OCI-LY3 (cell line): Measurements from ENCODE around the gene ZC3H14.

Source experiments
- H2AFZ ChIP-seq: fragments of 200-600, 300-600 bp; shearing (Covaris generic); 2 replicates; pipeline ENCODE4 v1.6.0; 2014; ENCODE audit warnings: antibody characterized with exemption, low read depth, low read length
- H3K27ac ChIP-seq: fragments of 200-600, 300-600 bp; sonication (generic); 2 replicates; pipeline ENCODE4 v1.5.1; 2014; ENCODE audit warnings: mild to moderate bottlenecking, low read length, moderate library complexity, mixed read lengths
- H3K27me3 ChIP-seq: fragments of 200-600, 300-600 bp; sonication (generic); 2 replicates; pipeline ENCODE4 v1.6.1; 2014; ENCODE audit warnings: low read depth, low read length, mixed read lengths
- H3K36me3 ChIP-seq: fragments of 200-600, 300-600 bp; sonication (generic); replicated peaks from 2 replicates; pipeline ENCODE3; 2014; ENCODE audit warnings: low read depth, low read length, mixed read lengths
- H3K4me1 ChIP-seq: fragments of 300-600, 200-600 bp; sonication (generic); 2 replicates; pipeline ENCODE4 v1.6.1; 2014; ENCODE audit warnings: low read length, mixed read lengths
- H3K4me2 ChIP-seq: fragments of 200-600, 300-600 bp; sonication (generic); 2 replicates; pipeline ENCODE4 v1.6.1; 2014; ENCODE audit warnings: low read length, mixed read lengths
- H3K4me3 ChIP-seq: fragments of 300-600, 200-600 bp; sonication (generic); 2 replicates; pipeline ENCODE4 v1.5.1; 2014; ENCODE audit warnings: antibody characterized with exemption, mild to moderate bottlenecking, low read length, moderate library complexity
- H3K79me2 ChIP-seq: fragments of 300-600, 200-600 bp; shearing (Covaris generic); 2 replicates; pipeline ENCODE4 v1.6.1; 2014; ENCODE audit warnings: mild to moderate bottlenecking, low read length, mixed read lengths
- H3K9ac ChIP-seq: fragments of 300-600, 200-600 bp; shearing (Covaris generic); 2 replicates; pipeline ENCODE4 v1.6.0; 2014; ENCODE audit warnings: mild to moderate bottlenecking, low read length, moderate library complexity
- H3K9me3 ChIP-seq: fragments of 200-600, 300-600 bp; shearing (Covaris generic); 2 replicates; pipeline ENCODE4 v1.6.1; 2014; ENCODE audit warnings: low read length, mixed read lengths; ENCODE audit not compliant: insufficient read depth
- H4K20me1 ChIP-seq: fragments of 200-600, 300-600 bp; sonication (generic); 2 replicates; pipeline ENCODE4 v1.6.1; 2016; ENCODE audit warnings: low read length, mixed read lengths; ENCODE audit not compliant: insufficient read depth
- CTCF ChIP-seq: fragments of 200-600, 300-600 bp; sonication (generic); IDR thresholded peaks from 2 replicates; pipeline ENCODE4 v1.5.1; 2014; ENCODE audit warnings: antibody characterized with exemption, low read length, low read depth
- EZH2phosphoT487 ChIP-seq: fragments of 200-600 bp; shearing (Covaris generic); IDR thresholded peaks from 2 replicates; pipeline ENCODE4 v1.6.1; 2018; ENCODE audit warnings: antibody characterized with exemption, mixed run types, low read depth

The ZC3H14 gene

GRCh38 chr14:88599326-88599725 is 36.5 kb downstream of the ZC3H14 start:
- Histone ChIP-seq H3K27me3 (no peaks in the 10 kb centered on the region), H3K4me2 (peak overlapping the region; percentile 95), H4K20me1 (no peaks in the 10 kb centered on the region), H3K79me2 (peaks cover 3% of the 10 kb centered on the region; the same call in 1 of the 2 replicates), H3K27ac (peak overlapping the region; percentile 93), H3K9ac (peak overlapping the region; percentile 61), H3K9me3 (no peaks in the 10 kb centered on the region), H3K4me3 (peak overlapping the region; percentile 69), H2AFZ (no peak overlapping the region), H3K36me3 (peaks cover 72% of the 10 kb centered on the region), H3K4me1 (peaks cover 65% of the 10 kb centered on the region)
- TF ChIP-seq CTCF (no peak), EZH2phosphoT487 (no peak)

GRCh38 chr14:88599761-88600439 is 37.1 kb downstream of the ZC3H14 start:
- H3K9ac ChIP-seq: peak overlapping the region; percentile 61

GRCh38 chr14:88604212-88604611 is 41.4 kb downstream of the ZC3H14 start:
- Histone ChIP-seq H3K27me3 (no peaks in the 10 kb centered on the region), H2AFZ (no peak overlapping the region), H3K79me2 (peaks cover 3% of the 10 kb centered on the region; the same call in 1 of the 2 replicates), H4K20me1 (no peaks in the 10 kb centered on the region), H3K4me1 (peaks cover 19% of the 10 kb centered on the region), H3K9ac (no peak overlapping the region), H3K4me2 (no peak overlapping the region), H3K4me3 (no peak overlapping the region), H3K9me3 (no peaks in the 10 kb centered on the region), H3K36me3 (peaks cover 52% of the 10 kb centered on the region), H3K27ac (no peak overlapping the region)
- no peak for TF ChIP-seq CTCF
- no peak for TF ChIP-seq EZH2phosphoT487

More at GRCh38 chr14:88599761-88600439, 37.1 kb downstream of the ZC3H14 start:
- H3K27me3 ChIP-seq: no peaks in the 10 kb centered on the region
- H4K20me1 ChIP-seq: no peaks in the 10 kb centered on the region
- TF ChIP-seq CTCF: no peak
- no peak for TF ChIP-seq EZH2phosphoT487
- H2AFZ ChIP-seq: no peak overlapping the region
- H3K79me2 ChIP-seq: peaks cover 3% of the 10 kb centered on the region; the same call in 1 of the 2 replicates
- no peaks in the 10 kb centered on the region for H3K9me3 ChIP-seq
- H3K4me2 ChIP-seq: peak overlapping the region; percentile 95
- H3K36me3 ChIP-seq: peaks cover 67% of the 10 kb centered on the region
- H3K4me1 ChIP-seq: peaks cover 59% of the 10 kb centered on the region
- H3K27ac ChIP-seq: peak overlapping the region; percentile 93
- H3K4me3 ChIP-seq: peak overlapping the region; percentile 69

DNA sequence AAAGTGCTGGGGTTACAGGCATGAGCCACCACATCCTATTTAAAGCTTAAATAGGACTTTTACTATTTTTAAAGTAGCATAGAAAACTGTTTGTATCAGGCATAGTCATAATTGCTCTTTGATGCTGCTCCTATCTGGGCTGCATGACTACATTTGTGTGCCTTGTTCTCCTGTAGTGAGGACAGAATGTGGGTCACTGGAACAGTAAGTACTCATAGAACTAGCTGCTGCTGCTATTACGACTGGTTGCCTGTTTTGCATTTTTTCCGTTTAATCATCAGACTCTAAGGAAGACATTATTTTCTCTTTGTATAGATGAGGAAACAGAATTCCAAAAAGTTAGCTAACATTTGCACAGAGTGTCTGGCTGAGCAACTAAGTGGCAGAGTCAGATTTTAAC is 42.8 kb downstream of the ZC3H14 start:
- H3K9ac ChIP-seq: no peak overlapping the region
- H3K4me1 ChIP-seq: peaks cover 7% of the 10 kb centered on the region
- H3K79me2 ChIP-seq: peaks cover 3% of the 10 kb centered on the region; the same call in 1 of the 2 replicates
- no peak overlapping the region for H3K4me3 ChIP-seq
- no peak overlapping the region for H2AFZ ChIP-seq
- H3K4me2 ChIP-seq: no peak overlapping the region
- H3K27me3 ChIP-seq: no peaks in the 10 kb centered on the region
- H4K20me1 ChIP-seq: no peaks in the 10 kb centered on the region
- no peaks in the 10 kb centered on the region for H3K9me3 ChIP-seq
- no peak for TF ChIP-seq EZH2phosphoT487
- no peak for TF ChIP-seq CTCF
- H3K27ac ChIP-seq: no peak overlapping the region
- H3K36me3 ChIP-seq: peaks cover 63% of the 10 kb centered on the region
